Glutamatergic neuron (in vitro differentiated cells): ENCODE measurements around the gene TBRG4. TPM values are rescaled to one million over a fixed set of nuclear protein-coding genes. Genes with fewer than 3 reads are reported as not detected.

Experiments used
- DNase-seq: peaks from one replicate; pipeline ENCODE4 v3.0.0; 2022
- H3K27ac Mint-ChIP-seq: one replicate; pipeline ENCODE4 v1.8.0; 2020; ENCODE audit warnings: mild to moderate bottlenecking, mixed read lengths, inconsistent platforms; ENCODE audit not compliant: unreplicated experiment
- H3K27me3 Mint-ChIP-seq: one replicate; pipeline ENCODE4 v1.8.0; 2020; ENCODE audit warnings: mild to moderate bottlenecking, moderate library complexity, mixed read lengths, inconsistent platforms; ENCODE audit not compliant: unreplicated experiment
- H3K36me3 Mint-ChIP-seq: one replicate; pipeline ENCODE4 v1.8.0; 2020; ENCODE audit warnings: mild to moderate bottlenecking, mixed read lengths, inconsistent platforms; ENCODE audit not compliant: unreplicated experiment
- H3K4me1 Mint-ChIP-seq: one replicate; pipeline ENCODE4 v1.8.0; 2020; ENCODE audit warnings: mild to moderate bottlenecking, low read depth, mixed read lengths, inconsistent platforms; ENCODE audit not compliant: unreplicated experiment
- H3K4me3 Mint-ChIP-seq: one replicate; pipeline ENCODE4 v1.8.0; 2020; ENCODE audit warnings: mild to moderate bottlenecking, mixed read lengths, inconsistent platforms; ENCODE audit not compliant: unreplicated experiment
- H3K9me3 Mint-ChIP-seq: one replicate; pipeline ENCODE4 v1.8.0; 2020; ENCODE audit warnings: mild to moderate bottlenecking, moderate library complexity, mixed read lengths, inconsistent platforms; ENCODE audit not compliant: unreplicated experiment
- CTCF ChIP-seq: fragments of 200-600 bp; sonication (generic); IDR thresholded peaks from one replicate; pipeline ENCODE4 v1.5.0; 2021; ENCODE audit not compliant: partially characterized antibody, unreplicated experiment
- total RNA-seq: library from RNA; stranded (reverse); fragmentation: NEBNext Ultra II Directional; extraction: Animal tissue kit (Norgen Biotek cat#: 25700); gene quantifications from one replicate; pipeline ENCODE4 v1.2.1, GENCODE V29; 2021; ENCODE audit not compliant: unreplicated experiment

TBRG4 gene
- total RNA-seq, 1 donor from 2014 or later: 90.1 TPM

- H3K27me3 Mint-ChIP-seq: peaks cover 4% of the 10 kb centered on the region
- no peak for TF ChIP-seq CTCF
- H3K27ac Mint-ChIP-seq: no peak overlapping the region
- no peaks in the 10 kb centered on the region for H3K36me3 Mint-ChIP-seq
- DNase-seq: no peak
- peaks cover 17% of the 10 kb centered on the region for H3K4me1 Mint-ChIP-seq
- peaks cover 3% of the 10 kb centered on the region for H3K9me3 Mint-ChIP-seq
- no peak overlapping the region for H3K4me3 Mint-ChIP-seq
These were observed 45.1 kb downstream of the TBRG4 start for GRCh38 chr7:45066409-45066808.

GRCh38 chr7:45065031-45065995 is 46.2 kb downstream of the TBRG4 start:
- Mint-ChIP-seq H3K27me3 (peaks cover 2% of the 10 kb centered on the region), H3K36me3 (no peaks in the 10 kb centered on the region), H3K9me3 (peaks cover 3% of the 10 kb centered on the region), H3K4me3 (no peak overlapping the region), H3K4me1 (peaks cover 16% of the 10 kb centered on the region), H3K27ac (no peak overlapping the region)
- TF ChIP-seq CTCF: no peak
- DNase-seq: no peak

- Mint-ChIP-seq H3K9me3 (peaks cover 3% of the 10 kb centered on the region), H3K36me3 (no peaks in the 10 kb centered on the region), H3K4me1 (peaks cover 6% of the 10 kb centered on the region), H3K27ac (no peak overlapping the region), H3K27me3 (peaks cover 2% of the 10 kb centered on the region), H3K4me3 (no peak overlapping the region)
- no peak for DNase-seq
- TF ChIP-seq CTCF: no peak
These were observed 47.3 kb downstream of the TBRG4 start for GRCh38 chr7:45064047-45064725.

- Mint-ChIP-seq H3K27ac (no peak overlapping the region), H3K9me3 (no peaks in the 10 kb centered on the region), H3K4me3 (no peak overlapping the region), H3K4me1 (peaks cover 6% of the 10 kb centered on the region), H3K36me3 (no peaks in the 10 kb centered on the region), H3K27me3 (peaks cover 2% of the 10 kb centered on the region)
- DNase-seq: no peak
- no peak for TF ChIP-seq CTCF
These were observed 49.6 kb downstream of the TBRG4 start for GRCh38 chr7:45061806-45062425.
